ENCODE measurements around the gene FGF6.
"Not testable (repeated sequence)": the region's sequence is repeated elsewhere in the genome, so short reads cannot be mapped to it uniquely, and the experiment has no call there.

DNA sequence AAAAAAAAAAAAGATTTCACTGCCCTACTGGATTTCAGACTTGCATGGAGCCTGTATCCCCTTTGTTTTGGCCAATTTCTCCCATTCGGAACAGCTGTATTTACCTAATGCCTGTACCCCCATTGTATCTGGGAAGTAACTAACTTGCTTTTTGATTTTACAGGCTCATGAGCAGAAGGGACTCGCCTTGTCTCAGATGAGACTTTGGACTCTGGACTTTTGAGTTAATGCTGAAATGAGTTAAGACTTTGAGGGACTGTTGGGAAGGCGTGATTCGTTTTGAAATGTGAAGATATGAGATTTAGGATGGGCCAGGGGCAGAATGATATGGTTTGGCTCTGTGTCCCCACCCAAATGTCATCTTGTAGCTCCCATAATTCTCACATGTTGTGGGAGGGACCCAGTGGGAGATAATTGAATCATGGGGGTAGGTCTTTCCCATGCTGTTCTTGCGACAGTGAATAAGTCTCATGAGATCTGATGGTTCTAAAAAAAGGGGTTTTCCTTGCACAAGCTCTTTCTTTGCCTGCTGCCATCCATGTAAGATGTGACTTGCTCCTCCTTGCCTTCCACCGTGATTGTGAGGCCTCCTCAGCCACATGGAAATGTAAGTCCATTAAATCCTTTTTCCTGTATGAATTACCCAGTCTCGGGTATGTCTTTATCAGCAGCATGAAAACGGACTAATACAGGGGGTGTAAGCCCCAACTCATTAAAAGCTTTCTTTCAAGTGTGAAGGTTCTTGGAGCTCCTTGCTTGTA, 40.6 kb downstream of the FGF6 start:
- TF ChIP-seq, protein P1, sequence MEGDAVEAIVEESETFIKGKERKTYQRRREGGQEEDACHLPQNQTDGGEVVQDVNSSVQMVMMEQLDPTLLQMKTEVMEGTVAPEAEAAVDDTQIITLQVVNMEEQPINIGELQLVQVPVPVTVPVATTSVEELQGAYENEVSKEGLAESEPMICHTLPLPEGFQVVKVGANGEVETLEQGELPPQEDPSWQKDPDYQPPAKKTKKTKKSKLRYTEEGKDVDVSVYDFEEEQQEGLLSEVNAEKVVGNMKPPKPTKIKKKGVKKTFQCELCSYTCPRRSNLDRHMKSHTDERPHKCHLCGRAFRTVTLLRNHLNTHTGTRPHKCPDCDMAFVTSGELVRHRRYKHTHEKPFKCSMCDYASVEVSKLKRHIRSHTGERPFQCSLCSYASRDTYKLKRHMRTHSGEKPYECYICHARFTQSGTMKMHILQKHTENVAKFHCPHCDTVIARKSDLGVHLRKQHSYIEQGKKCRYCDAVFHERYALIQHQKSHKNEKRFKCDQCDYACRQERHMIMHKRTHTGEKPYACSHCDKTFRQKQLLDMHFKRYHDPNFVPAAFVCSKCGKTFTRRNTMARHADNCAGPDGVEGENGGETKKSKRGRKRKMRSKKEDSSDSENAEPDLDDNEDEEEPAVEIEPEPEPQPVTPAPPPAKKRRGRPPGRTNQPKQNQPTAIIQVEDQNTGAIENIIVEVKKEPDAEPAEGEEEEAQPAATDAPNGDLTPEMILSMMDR (IDR thresholded peaks at IDR 0.05), result not testable (repeated sequence)
- TF ChIP-seq POLR2AphosphoS5 (IDR thresholded peaks at IDR 0.05), result not testable (repeated sequence)

Measured in gastroesophageal sphincter (tissue), 3 donors.